Activated gamma-delta T cell treated with anti-CD3 and anti-CD28 coated beads, Interleukin-2, amount 50 U/mL, for 16 hours (primary cell): ENCODE data around the gene RHOT2.
A peak's percentile ranks its signal among the peaks of the same experiment; 100 is the strongest.
"Not testable (repeated sequence)": the region's sequence is repeated elsewhere in the genome, so short reads cannot be mapped to it uniquely, and the experiment has no call there.

Experiments used
- DNase-seq: peaks from one replicate; pipeline ENCODE4 v3.0.0-alpha.2; 2020; ENCODE audit warnings: low read depth

The RHOT2 gene

DNA sequence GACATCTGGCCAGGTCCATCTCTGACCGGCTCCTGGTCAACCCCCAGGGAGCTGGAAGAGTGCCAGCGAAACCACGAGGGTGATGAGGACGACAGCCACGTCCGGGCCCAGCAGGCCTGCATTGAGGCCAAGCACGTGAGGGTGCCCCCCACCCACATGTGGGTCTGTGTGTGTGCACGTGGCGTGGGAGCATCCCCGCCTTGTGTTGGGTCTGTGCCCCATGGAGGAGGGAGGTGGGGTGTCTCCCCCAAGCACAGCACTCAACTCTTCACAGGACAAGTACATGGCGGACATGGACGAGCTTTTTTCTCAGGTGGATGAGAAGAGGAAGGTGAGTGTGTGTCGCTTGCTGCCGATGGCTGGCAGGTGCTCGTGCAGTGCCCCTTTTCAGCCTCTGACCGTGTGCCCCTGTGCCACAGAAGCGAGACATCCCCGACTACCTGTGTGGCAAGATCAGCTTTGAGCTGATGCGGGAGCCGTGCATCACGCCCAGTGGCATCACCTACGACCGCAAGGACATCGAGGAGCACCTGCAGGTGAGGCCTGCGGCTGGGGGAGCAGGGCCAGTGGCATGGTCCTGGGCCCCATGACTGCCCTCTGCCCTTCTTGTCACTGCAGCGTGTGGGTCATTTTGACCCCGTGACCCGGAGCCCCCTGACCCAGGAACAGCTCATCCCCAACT is 14.0 kb downstream of the RHOT2 start:
- no peak for DNase-seq

DNA sequence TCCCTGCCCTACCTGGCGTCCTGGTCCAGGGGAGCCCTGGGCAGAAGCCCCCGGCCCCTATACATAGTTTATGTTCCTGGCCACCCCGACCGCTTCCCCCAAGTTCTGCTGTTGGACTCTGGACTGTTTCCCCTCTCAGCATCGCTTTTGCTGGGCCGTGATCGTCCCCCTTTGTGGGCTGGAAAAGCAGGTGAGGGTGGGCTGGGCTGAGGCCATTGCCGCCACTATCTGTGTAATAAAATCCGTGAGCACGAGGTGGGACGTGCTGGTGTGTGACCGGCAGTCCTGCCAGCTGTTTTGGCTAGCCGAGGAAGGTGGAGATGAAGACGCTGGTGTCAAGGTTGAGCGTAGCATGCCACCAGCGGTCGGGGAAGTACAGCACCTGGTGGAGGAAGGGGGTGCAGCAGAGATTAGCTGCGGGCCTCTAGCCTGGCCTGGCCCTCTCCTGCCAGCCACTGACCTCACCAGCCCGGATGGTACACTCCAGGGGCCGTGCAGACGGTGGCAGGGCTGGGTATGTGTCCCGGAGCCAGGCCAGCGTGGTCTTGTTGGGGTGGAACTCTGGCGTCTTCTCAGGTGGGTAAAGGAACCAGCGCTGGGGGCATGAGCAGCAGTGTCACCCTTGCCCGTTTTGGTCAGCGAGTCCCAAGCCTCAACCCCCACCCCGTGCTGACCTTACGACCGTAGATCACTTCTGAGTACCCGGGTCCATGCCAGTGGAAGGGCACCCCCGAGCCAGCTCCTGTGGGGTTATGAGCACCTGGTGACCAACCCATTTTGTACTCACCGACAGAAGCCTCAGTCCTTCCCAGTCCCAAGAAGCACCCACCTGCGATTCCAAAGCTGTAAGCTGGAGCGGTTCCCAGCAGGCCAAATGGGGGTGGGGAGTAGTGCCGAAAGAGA is 14.8 kb downstream of the RHOT2 start:
- DNase-seq = no peak

DNA sequence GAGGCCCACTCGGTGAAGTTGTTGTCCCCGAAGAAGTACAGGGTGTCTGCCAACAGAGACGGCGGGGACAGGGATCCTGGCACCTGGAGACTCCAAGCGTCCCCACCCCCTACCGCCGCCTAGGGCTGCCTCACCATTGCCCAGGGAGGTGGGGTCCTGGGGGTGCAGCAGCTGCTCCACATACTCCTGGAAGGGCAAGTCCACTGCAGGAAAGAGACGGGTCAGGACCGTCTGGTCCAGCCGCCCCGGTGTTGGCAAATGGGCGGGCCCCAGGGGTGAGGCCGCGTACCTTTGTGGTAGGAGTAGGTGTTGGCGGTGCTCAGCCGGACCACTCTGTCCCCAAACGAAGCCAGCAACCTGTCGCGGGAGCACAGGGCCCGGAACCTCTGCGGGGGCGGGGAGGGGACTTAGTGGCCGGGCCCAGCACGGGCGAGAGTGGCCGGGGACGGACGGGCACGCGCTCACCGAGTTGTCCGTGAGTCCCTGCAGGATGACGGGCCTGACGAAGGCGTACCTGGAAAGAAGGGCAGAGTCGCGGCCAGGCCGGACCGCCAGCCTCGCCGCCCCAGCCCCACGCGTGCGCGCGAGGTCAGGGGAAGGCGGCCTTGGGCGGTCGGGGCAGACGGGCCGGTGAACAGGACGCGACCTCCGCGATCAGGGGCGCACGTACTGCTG is 15.6 kb downstream of the RHOT2 start:
- no peak for DNase-seq

- DNase-seq = peak; percentile 96
Measured at GRCh38 chr16:684071-684794, 16.3 kb downstream of the RHOT2 start, which contains the start of gene JMJD8. Gene JMJD8, minus strand, starts transcription at chr16:684334. Its CDS starts 15 bp downstream, at chr16:684319.

GRCh38 chr16:684961-685696 is 17.2 kb downstream of the RHOT2 start:
- DNase-seq = no peak

- no peak for DNase-seq
Measured at GRCh38 chr16:685967-686366, 18.0 kb downstream of the RHOT2 start.

DNA sequence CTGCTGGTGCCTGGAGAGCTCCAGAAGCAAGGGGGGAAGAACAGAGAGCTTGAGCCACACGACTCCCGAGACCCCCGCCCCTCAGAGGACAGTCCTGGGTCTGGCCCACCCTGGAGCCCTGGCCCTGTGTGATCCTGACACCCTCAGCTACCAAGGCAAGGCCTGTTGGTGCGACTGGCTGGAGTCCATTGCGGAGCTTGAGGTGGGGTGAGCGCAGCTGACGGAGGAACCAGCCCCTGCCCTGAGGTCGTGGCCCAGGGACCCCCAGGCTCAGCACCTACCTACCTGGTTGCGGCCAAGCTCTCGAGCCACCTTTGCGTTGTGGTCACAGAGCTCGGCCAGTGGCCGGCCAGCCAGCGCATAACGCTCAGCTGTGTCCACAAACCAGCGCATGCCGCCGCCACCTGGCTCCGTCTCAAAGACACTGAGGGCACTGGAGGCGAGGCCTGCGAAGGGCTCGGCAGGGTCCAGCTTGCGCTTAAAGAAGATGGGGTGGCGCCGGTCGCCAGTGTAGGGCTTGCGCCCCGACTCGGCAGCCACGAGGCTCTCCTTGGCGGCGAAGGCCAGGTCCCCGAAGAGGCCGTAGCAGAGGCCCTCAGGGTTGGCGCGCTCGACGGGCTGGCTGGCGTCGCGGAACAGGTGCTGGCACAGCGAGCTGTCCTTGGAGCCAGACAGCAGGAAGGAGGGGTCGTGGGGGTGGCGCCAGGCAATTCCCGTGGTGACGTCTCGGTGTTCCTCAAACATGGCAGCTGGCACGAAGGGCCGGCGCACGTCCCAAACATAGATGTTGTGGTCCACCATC is 18.7 kb downstream of the RHOT2 start:
- DNase-seq = no peak

- DNase-seq = no peak
Measured at GRCh38 chr16:687499-687898, 19.6 kb downstream of the RHOT2 start.

DNA sequence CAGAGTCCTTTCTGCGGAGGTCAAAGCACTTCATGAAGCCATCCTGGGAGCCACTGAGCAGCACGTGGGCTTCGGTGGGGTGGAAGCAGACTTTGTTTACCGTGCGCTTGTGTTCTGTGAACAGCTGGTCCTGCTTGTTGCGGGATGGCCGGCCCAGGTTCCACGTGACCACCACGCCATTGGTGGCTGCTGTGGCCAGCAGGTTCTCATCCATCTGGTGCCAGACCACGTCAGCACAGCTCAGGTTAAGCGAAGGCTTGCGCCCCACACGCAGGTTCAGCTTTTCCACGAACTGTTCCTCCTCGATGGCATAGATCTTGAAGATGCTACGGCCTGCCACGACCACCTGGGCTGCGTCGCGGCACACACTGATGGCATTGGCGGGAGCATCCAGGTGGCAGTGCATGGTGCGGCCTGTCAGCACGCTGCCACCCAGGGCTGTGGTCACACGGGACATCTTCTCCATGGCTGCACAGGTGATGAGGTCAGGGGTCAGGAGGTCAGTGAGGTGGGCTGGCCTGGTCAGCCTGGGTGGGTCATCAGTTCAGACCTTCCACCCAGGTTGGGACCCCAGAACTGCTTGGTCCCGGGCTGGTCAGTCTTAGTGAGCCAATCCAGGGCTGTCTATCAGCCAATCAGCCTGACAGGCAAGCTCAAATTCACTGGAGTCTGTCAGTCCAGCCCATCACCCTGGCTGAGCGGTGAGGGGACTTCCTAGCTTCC is 21.4 kb downstream of the RHOT2 start:
- no peak for DNase-seq

DNA sequence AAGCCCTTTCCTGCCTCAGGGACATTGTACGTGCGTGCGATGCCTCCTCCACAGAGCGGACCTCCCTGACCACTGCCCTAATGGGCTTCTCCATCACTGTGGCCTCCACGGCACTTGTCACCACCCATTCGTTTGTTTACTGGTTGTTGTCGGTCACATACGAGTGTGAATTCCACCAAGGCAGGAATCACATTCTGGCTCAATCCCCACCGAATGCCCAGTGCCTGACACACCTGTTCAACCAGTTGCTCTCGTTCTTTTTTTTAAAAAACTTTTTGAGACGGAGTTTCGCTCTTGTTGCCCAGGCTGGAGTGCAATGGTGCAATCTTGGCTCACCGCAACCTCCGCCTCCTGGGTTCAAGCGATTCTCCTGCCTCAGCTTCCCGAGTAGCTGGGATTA is 23.3 kb downstream of the RHOT2 start:
- DNase-seq = not testable (repeated sequence)

GRCh38 chr16:692356-693108 is 24.6 kb downstream of the RHOT2 start:
- no peak for DNase-seq

GRCh38 chr16:693364-693763 is 25.4 kb downstream of the RHOT2 start:
- DNase-seq = no peak

GRCh38 chr16:693766-694165 is 25.8 kb downstream of the RHOT2 start:
- DNase-seq = no peak

- no peak for DNase-seq
Measured at GRCh38 chr16:694187-694862, 26.4 kb downstream of the RHOT2 start.

DNA sequence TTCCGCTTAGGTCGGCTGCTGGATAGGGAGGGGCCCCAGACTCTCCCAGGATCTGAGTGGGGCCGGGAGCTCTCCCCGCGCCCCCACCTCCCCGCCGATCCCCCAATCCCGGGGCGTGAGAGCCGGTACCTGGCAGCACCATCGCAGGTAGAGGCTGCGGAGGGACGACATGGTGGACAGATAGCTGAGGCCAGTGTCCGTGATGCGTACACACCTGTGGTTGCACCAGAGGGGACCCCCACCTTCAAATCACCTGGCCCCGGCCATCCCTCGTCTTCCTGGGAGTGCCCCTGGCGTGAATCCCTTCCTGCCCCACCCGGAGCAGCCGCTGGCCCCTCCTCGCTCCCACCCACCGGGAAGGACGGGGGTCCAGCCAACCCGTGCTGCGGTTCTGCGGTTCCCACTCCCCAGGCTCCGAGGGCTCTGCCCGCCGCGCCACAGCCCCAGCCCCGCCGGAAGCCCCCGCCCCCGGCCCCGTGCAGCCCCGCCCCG is 27.0 kb downstream of the RHOT2 start:
- DNase-seq = no peak

DNA sequence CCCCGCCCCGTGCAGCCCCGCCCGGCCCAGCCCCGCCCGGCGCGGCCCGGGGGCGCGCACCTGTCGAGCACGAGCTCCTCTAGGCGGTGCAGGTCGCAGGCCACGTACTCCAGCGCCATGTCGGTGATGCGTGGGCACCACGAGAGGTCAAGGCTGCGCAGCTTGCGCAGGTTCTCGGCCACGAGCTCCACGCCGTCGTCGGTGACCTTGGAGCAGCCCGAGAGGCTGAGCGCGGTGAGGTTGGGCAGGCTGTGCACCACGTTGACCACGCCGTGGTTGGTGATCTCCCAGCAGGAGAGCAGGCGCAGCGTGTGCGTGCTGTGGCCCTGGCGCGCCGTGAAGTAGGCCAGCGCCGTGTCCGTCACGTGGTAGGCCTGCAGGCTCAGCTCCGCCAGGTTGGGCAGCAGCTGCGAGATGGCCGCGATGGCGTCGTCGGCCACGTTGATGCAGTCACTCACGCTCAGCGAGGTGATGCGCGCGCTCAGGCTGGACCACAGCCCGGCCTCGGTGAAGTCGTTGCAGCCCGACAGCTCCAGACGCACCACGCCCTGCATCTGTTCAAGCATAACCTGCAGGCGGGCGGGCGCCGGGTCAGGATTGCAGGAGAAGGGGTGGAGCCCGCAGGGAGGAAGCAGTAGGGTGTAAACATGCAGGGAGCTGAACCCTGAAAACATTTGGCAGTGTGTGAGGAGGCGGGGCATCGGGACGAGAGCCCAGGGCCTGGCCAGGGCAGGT is 27.6 kb downstream of the RHOT2 start:
- no peak for DNase-seq

DNA sequence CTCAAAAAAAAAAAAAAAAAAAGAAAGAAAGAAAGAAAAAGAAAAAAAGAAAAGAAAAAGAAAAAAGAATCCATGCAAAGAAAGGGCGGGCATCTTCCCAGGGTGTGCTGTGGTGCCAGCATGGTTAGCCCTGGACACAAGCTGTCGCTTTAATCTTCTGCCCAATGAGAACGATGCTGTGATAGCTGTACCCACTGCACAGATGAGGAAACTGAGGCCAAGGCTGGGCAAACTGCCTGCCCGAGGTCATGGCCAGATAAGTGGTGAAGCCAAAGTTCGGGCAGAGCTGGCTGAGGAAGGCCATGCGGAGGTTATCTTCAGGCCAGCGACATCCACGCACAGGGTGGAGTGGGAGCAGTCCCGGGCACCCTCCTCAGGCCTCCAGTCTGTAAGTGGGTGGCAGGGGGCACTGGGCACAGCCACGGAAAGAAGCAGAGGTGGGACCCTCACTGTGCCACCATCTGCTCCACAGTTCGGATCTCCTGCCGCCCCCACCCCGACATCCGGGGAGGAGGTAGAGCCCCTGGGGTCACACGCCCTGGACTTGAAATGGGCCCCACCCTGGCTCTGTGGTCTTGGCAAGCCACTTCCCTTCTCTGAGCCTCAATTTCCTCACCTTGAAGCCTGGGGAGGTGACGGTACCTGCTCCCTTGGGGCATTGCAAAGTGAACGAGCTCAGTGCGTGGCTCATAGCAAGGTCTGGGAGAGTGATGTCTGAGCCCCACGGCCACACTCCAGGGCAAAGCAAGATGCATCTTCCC is 31.2 kb downstream of the RHOT2 start:
- no peak for DNase-seq
